Mesendoderm (in vitro differentiated cells): ENCODE results near the gene HAUS2.

Experiments
- DNase-seq: peaks from one replicate; pipeline ENCODE4 v3.0.0; 2013
- H2AK5ac ChIP-seq: 2 replicates; pipeline ENCODE4 v1.6.1; 2013; ENCODE audit warnings: low read length, inconsistent platforms
- H2BK120ac ChIP-seq: 2 replicates; pipeline ENCODE4 v1.6.1; 2013; ENCODE audit warnings: low read depth, mild to moderate bottlenecking, low read length, moderate library complexity, mixed read lengths
- H2BK15ac ChIP-seq: replicated peaks from 2 replicates; pipeline ENCODE4 v1.6.1; 2013; ENCODE audit warnings: low read depth, mild to moderate bottlenecking, moderate library complexity
- H2BK5ac ChIP-seq: 2 replicates; pipeline ENCODE4 v1.6.1; 2013; ENCODE audit warnings: low read length, inconsistent platforms
- H3K18ac ChIP-seq: 2 replicates; pipeline ENCODE4 v1.6.1; 2013; ENCODE audit warnings: mild to moderate bottlenecking, low read length, mixed read lengths
- H3K23ac ChIP-seq: one replicate; pipeline ENCODE4 v1.6.1; 2013; ENCODE audit warnings: low read length
- H3K27ac ChIP-seq: 2 replicates; pipeline ENCODE4 v1.5.1; 2013; ENCODE audit warnings: low read depth, mild to moderate bottlenecking, inconsistent platforms, low read length, moderate library complexity
- H3K27me3 ChIP-seq: 2 replicates; pipeline ENCODE4 v1.6.1; 2013; ENCODE audit warnings: low read length, control low read depth, mild to moderate bottlenecking, inconsistent platforms; ENCODE audit not compliant: insufficient read depth, poor library complexity
- H3K36me3 ChIP-seq: 2 replicates; pipeline ENCODE4 v1.6.1; 2013; ENCODE audit warnings: low read length, inconsistent platforms; ENCODE audit not compliant: control insufficient read depth, insufficient read depth
- H3K4ac ChIP-seq: one replicate; pipeline ENCODE4 v1.6.1; 2013; ENCODE audit warnings: low read depth, mild to moderate bottlenecking, low read length, moderate library complexity
- H3K4me1 ChIP-seq: 2 replicates; pipeline ENCODE4 v1.6.1; 2013; ENCODE audit warnings: low read depth, low read length, inconsistent platforms; ENCODE audit not compliant: control insufficient read depth
- H3K4me2 ChIP-seq: 2 replicates; pipeline ENCODE4 v1.6.1; 2013; ENCODE audit warnings: low read length
- H3K4me3 ChIP-seq: 2 replicates; pipeline ENCODE4 v1.5.1; 2013; ENCODE audit warnings: mild to moderate bottlenecking, low read length
- H3K56ac ChIP-seq: one replicate; pipeline ENCODE4 v1.6.1; 2013; ENCODE audit warnings: low read length
- H3K79me1 ChIP-seq: 2 replicates; pipeline ENCODE4 v1.6.1; 2013; ENCODE audit warnings: low read length, inconsistent platforms
- H3K79me2 ChIP-seq: 2 replicates; pipeline ENCODE4 v1.6.1; 2013; ENCODE audit warnings: mild to moderate bottlenecking, low read length; ENCODE audit not compliant: control insufficient read depth, insufficient read depth
- H3K9ac ChIP-seq: 2 replicates; pipeline ENCODE4 v1.6.1; 2013; ENCODE audit warnings: low read length, inconsistent platforms
- H4K5ac ChIP-seq: one replicate; pipeline ENCODE4 v1.6.1; 2013; ENCODE audit warnings: low read length
- H4K8ac ChIP-seq: one replicate; pipeline ENCODE4 v1.6.1; 2013; ENCODE audit warnings: low read depth, mild to moderate bottlenecking, control low read depth, low read length, moderate library complexity
- WGBS: extraction: QIAGEN DNeasy Blood & Tissue Kit; methylation state at CpG from one replicate; pipeline ENCODE4 v1.1.7; 2013; ENCODE audit warnings: low lambda C conversion rate, missing lambda C conversion rate; ENCODE audit not compliant: insufficient coverage; ENCODE audit errors: extremely low coverage; 5-methylcytosine and 5-hydroxymethylcytosine counted together

Gene HAUS2

GRCh38 chr15:42604894-42605744, 56.5 kb downstream of the HAUS2 start:
- Histone ChIP-seq H2BK120ac (no peak overlapping the region), H3K27ac (no peak overlapping the region), H3K27me3 (no peaks in the 10 kb centered on the region), H3K79me1 (no peaks in the 10 kb centered on the region), H4K5ac (no peak overlapping the region), H3K56ac (no peak overlapping the region), H3K79me2 (no peaks in the 10 kb centered on the region), H3K4me1 (no peaks in the 10 kb centered on the region), H3K9ac (no peak overlapping the region), H2BK15ac (no peak overlapping the region), H2BK5ac (no peak overlapping the region), H3K4me2 (no peak overlapping the region), H3K18ac (no peak overlapping the region), H3K4me3 (no peak overlapping the region), H4K8ac (no peak overlapping the region), H3K36me3 (no peaks in the 10 kb centered on the region), H3K4ac (no peak overlapping the region), H3K23ac (no peak overlapping the region), H2AK5ac (no peak overlapping the region)
- DNase-seq: no peak
- WGBS: no CpG with 5 or more reads among the region's 8 CpGs

GRCh38 chr15:42605796-42606195, 57.2 kb downstream of the HAUS2 start:
- no peak for DNase-seq
- Histone ChIP-seq H2BK15ac (no peak overlapping the region), H3K27ac (no peak overlapping the region), H3K56ac (no peak overlapping the region), H3K79me2 (no peaks in the 10 kb centered on the region), H3K4me2 (no peak overlapping the region), H2BK5ac (no peak overlapping the region), H3K4ac (no peak overlapping the region), H4K8ac (no peak overlapping the region), H3K18ac (no peak overlapping the region), H3K23ac (no peak overlapping the region), H3K4me1 (no peaks in the 10 kb centered on the region), H3K36me3 (no peaks in the 10 kb centered on the region), H2AK5ac (no peak overlapping the region), H2BK120ac (no peak overlapping the region), H3K27me3 (no peaks in the 10 kb centered on the region), H3K9ac (no peak overlapping the region), H4K5ac (no peak overlapping the region), H3K79me1 (no peaks in the 10 kb centered on the region), H3K4me3 (no peak overlapping the region)
- no CpG with 5 or more reads among the region's 3 CpGs for WGBS

- no peak overlapping the region for H3K23ac ChIP-seq
- no peak overlapping the region for H4K8ac ChIP-seq
- no peak overlapping the region for H2BK15ac ChIP-seq
- no peak overlapping the region for H2BK5ac ChIP-seq
- H3K36me3 ChIP-seq: no peaks in the 10 kb centered on the region
- H3K27me3 ChIP-seq: no peaks in the 10 kb centered on the region
- no peak overlapping the region for H3K4me3 ChIP-seq
- no peaks in the 10 kb centered on the region for H3K4me1 ChIP-seq
- WGBS: no CpG with 5 or more reads among the region's 4 CpGs
- H2AK5ac ChIP-seq: no peak overlapping the region
- no peak overlapping the region for H3K9ac ChIP-seq
- H3K18ac ChIP-seq: no peak overlapping the region
- H3K27ac ChIP-seq: no peak overlapping the region
- H2BK120ac ChIP-seq: no peak overlapping the region
- H4K5ac ChIP-seq: no peak overlapping the region
- no peaks in the 10 kb centered on the region for H3K79me1 ChIP-seq
- H3K4ac ChIP-seq: no peak overlapping the region
- no peak overlapping the region for H3K56ac ChIP-seq
- H3K4me2 ChIP-seq: no peak overlapping the region
- DNase-seq: no peak
- H3K79me2 ChIP-seq: no peaks in the 10 kb centered on the region
These were observed 59.5 kb downstream of the HAUS2 start for GRCh38 chr15:42608110-42608531.

DNA sequence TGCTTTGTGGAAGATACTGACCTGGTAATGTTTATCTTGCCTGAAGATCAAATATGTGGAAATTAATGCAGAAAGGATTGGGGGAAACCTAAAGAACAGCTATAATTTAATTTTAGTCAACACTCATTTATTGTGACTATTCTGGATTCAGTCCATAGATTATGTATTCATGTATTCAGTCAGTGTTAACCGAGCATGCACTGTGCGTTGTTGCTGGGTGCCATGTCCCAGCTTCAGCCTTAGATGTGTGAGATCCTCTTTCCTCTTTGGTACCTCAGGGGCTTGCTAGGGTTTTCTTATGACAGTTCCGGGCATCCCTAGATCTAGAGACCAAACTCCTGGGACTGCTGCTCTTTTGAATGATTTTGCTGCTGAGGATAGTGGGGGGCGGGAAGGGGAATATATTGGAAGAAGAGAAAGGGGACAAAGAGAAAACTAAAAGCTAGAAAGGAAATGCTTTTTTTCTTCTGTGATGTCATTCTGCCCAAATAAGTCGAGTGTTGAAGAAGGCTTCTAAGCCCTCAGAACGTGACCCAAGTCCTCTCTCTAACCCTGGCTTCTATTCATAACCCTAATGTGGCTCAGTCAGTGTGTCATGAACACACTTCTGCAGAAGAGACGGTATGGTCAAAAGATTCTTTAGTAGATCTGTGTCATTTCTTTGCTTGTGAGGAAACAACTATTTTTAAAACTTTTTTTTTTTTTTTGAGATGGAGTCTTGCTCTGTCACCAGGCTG, 60.3 kb downstream of the HAUS2 start:
- no peak overlapping the region for H3K4me2 ChIP-seq
- H3K27me3 ChIP-seq: no peaks in the 10 kb centered on the region
- no peak for DNase-seq
- H3K4ac ChIP-seq: no peak overlapping the region
- no peak overlapping the region for H3K18ac ChIP-seq
- H3K4me1 ChIP-seq: no peaks in the 10 kb centered on the region
- H4K5ac ChIP-seq: no peak overlapping the region
- no peaks in the 10 kb centered on the region for H3K79me2 ChIP-seq
- no peak overlapping the region for H3K27ac ChIP-seq
- H2BK15ac ChIP-seq: no peak overlapping the region
- no peak overlapping the region for H4K8ac ChIP-seq
- H3K23ac ChIP-seq: no peak overlapping the region
- H3K56ac ChIP-seq: no peak overlapping the region
- H2BK120ac ChIP-seq: no peak overlapping the region
- H3K79me1 ChIP-seq: no peaks in the 10 kb centered on the region
- H2BK5ac ChIP-seq: no peak overlapping the region
- no peak overlapping the region for H2AK5ac ChIP-seq
- no peak overlapping the region for H3K4me3 ChIP-seq
- no peak overlapping the region for H3K9ac ChIP-seq
- no peaks in the 10 kb centered on the region for H3K36me3 ChIP-seq
- WGBS: no CpG with 5 or more reads among the region's 7 CpGs

- Histone ChIP-seq H2AK5ac (no peak overlapping the region), H4K5ac (no peak overlapping the region), H3K79me1 (no peaks in the 10 kb centered on the region), H3K4ac (no peak overlapping the region), H3K27ac (no peak overlapping the region), H3K4me3 (no peak overlapping the region), H2BK15ac (no peak overlapping the region), H3K23ac (no peak overlapping the region), H2BK120ac (no peak overlapping the region), H3K79me2 (no peaks in the 10 kb centered on the region), H2BK5ac (no peak overlapping the region), H3K18ac (no peak overlapping the region), H3K4me2 (no peak overlapping the region), H3K9ac (no peak overlapping the region), H3K56ac (no peak overlapping the region), H3K27me3 (no peaks in the 10 kb centered on the region), H4K8ac (no peak overlapping the region), H3K4me1 (no peaks in the 10 kb centered on the region), H3K36me3 (no peaks in the 10 kb centered on the region)
- no CpG with 5 or more reads among the region's 1 CpG for WGBS
- DNase-seq: no peak
These were observed 62.9 kb downstream of the HAUS2 start for GRCh38 chr15:42611532-42611931.
